ENCODE measurements around the gene CFAP65.

The CFAP65 gene

GRCh38 chr2:219038600-219038999 lies 2.7 kb downstream of the CFAP65 start:
- in situ Hi-C loops (cut with MboI; ENCODE audit: low pct_unique_long_range_greater_than_20kb, low sequenced_read_pairs), result no loop called here
- DNase-seq, result no peak

GRCh38 chr2:219037783-219038499 lies 3.4 kb downstream of the CFAP65 start:
- no peak for DNase-seq
- in situ Hi-C loops (cut with MboI; ENCODE audit: low pct_unique_long_range_greater_than_20kb, low sequenced_read_pairs), result no loop called here

- in situ Hi-C loops (cut with MboI; ENCODE audit: low pct_unique_long_range_greater_than_20kb, low sequenced_read_pairs), result no loop called here
- no peak for DNase-seq
Observed at GRCh38 chr2:219035942-219036341, 5.4 kb downstream of the CFAP65 start.

GRCh38 chr2:219034823-219035222 lies 6.5 kb downstream of the CFAP65 start:
- DNase-seq, result no peak
- in situ Hi-C loops (cut with MboI; ENCODE audit: low pct_unique_long_range_greater_than_20kb, low sequenced_read_pairs), result no loop called here

GRCh38 chr2:219032051-219032745 lies 9.1 kb downstream of the CFAP65 start:
- in situ Hi-C loops (cut with MboI; ENCODE audit: low pct_unique_long_range_greater_than_20kb, low sequenced_read_pairs), result no loop called here
- no peak for DNase-seq

GRCh38 chr2:219031005-219031738 lies 10.1 kb downstream of the CFAP65 start:
- in situ Hi-C loops (cut with MboI; ENCODE audit: low pct_unique_long_range_greater_than_20kb, low sequenced_read_pairs), result no loop called here

GRCh38 chr2:219030177-219030940 lies 11.0 kb downstream of the CFAP65 start:
- in situ Hi-C loops (cut with MboI; ENCODE audit: low pct_unique_long_range_greater_than_20kb, low sequenced_read_pairs), result no loop called here
- DNase-seq, result no peak

More at GRCh38 chr2:219031005-219031738, 10.1 kb downstream of the CFAP65 start:
- no peak for DNase-seq

- peak; percentile 70 for DNase-seq
- in situ Hi-C loops (cut with MboI; ENCODE audit: low pct_unique_long_range_greater_than_20kb, low sequenced_read_pairs), result no loop called here
Observed at GRCh38 chr2:219029829-219030165, 11.5 kb downstream of the CFAP65 start.

- DNase-seq, result no peak
- in situ Hi-C loops (cut with MboI; ENCODE audit: low pct_unique_long_range_greater_than_20kb, low sequenced_read_pairs), result no loop called here
Observed at GRCh38 chr2:219028996-219029828, 12.1 kb downstream of the CFAP65 start.

- no peak for DNase-seq
- in situ Hi-C loops (cut with MboI; ENCODE audit: low pct_unique_long_range_greater_than_20kb, low sequenced_read_pairs), result no loop called here
Observed at GRCh38 chr2:219028141-219028540, 13.2 kb downstream of the CFAP65 start.

GRCh38 chr2:219027511-219028055 lies 13.7 kb downstream of the CFAP65 start:
- in situ Hi-C loops (cut with MboI; ENCODE audit: low pct_unique_long_range_greater_than_20kb, low sequenced_read_pairs), result no loop called here
- DNase-seq, result no peak

GRCh38 chr2:219026946-219027345 lies 14.4 kb downstream of the CFAP65 start:
- DNase-seq, result no peak
- in situ Hi-C loops (cut with MboI; ENCODE audit: low pct_unique_long_range_greater_than_20kb, low sequenced_read_pairs), result no loop called here

GRCh38 chr2:219025637-219026585 lies 15.4 kb downstream of the CFAP65 start:
- in situ Hi-C loops (cut with MboI; ENCODE audit: low pct_unique_long_range_greater_than_20kb, low sequenced_read_pairs), result no loop called here

GRCh38 chr2:219024059-219024458 lies 17.3 kb downstream of the CFAP65 start:
- in situ Hi-C loops (cut with MboI; ENCODE audit: low pct_unique_long_range_greater_than_20kb, low sequenced_read_pairs), result no loop called here
- DNase-seq, result no peak

More at GRCh38 chr2:219025637-219026585, 15.4 kb downstream of the CFAP65 start:
- no peak for DNase-seq

- in situ Hi-C loops (cut with MboI; ENCODE audit: low pct_unique_long_range_greater_than_20kb, low sequenced_read_pairs), result no loop called here
- no peak for DNase-seq
Observed at GRCh38 chr2:219023045-219023605, 18.2 kb downstream of the CFAP65 start.

GRCh38 chr2:219022616-219023015 lies 18.7 kb downstream of the CFAP65 start:
- no peak for DNase-seq
- in situ Hi-C loops (cut with MboI; ENCODE audit: low pct_unique_long_range_greater_than_20kb, low sequenced_read_pairs), result no loop called here

- no peak for DNase-seq
- in situ Hi-C loops (cut with MboI; ENCODE audit: low pct_unique_long_range_greater_than_20kb, low sequenced_read_pairs), result no loop called here
Observed at GRCh38 chr2:219022041-219022440, 19.3 kb downstream of the CFAP65 start.
